ENCODE measurements around the gene ADGRG3.
A peak's percentile ranks its signal among the peaks of the same experiment; 100 is the strongest.

Gene ADGRG3

DNA sequence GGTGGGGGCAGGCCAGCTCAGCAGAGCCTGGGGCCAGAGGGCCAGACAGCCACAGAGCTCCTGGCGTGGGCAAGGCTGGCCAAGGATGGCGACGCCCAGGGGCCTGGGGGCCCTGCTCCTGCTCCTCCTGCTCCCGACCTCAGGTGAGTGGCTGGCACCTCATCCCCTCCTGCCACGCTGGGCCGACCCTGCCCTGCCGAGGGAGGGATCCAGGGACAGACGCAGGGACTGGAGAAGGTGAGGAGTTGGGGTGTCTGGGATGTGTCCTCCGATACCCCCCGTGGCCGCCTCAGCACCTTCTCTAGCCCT is at the start of gene ADGRG3:
Gene ADGRG3 (plus strand): TSS at position 44 of the 309 bp plus-strand sequence. CDS start 42 bp downstream, at position 86.
- DNase-seq (ENCODE audit: low read depth): no peak

DNA sequence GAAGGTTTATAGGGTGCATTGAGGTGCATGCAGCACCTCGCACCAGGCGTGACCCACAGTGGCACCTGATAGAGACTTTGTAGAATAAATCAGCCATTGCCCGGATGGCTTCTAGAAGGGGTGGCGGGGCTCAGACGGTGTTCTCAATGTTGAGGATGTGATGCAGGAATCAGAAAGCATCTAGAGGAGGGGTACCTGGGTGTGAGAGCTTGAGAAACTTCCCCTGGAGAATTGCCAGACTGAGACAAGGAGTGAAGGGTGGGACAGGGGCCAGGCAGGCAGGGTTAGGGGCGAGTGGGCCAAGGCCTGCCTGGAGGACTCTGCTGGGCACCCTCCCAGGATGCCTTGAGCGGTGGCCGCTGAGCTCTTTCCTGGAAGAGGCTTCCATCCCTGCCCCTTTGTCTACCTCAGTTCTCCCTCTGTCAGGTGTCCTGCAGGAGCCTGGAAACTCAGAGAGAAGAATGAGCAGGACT is 48.9 kb upstream of the ADGRG3 start:
- no peak for DNase-seq (ENCODE audit: low read depth)

DNA sequence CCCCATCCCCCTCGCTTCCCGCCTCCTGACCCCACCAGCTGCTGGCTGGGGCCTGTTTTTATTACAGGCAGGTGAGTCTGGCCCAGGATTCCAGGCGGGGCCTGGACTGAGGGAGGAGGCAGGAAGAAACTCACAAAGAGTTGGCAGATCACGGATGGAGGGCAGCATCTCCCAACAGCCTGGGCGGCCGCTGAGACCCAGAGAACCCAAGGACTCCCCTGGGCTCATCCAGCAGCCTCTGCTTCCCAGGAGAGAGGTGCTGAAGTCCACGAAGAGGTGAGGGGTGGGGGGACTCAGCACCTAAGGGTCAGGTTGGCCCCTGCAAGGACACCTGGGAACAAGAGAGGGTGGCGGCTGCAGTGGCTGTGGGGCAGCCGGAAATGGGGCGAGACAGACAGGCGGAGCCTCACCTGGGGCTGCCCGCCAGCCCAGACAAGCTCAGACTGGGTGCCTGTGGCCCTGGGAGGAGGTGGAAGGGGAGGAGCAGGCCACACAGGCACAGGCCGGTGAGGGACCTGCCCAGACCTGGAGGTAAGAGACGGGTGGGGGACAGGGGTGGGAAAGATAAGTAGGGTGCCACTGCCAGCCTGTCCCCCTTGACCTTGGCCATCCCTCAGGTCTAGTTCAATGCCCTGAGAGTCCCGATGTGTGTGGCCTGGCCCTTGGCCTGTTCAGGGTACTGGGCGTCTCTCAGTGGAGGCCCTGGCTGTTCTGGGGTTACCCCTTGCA is 48.3 kb upstream of the ADGRG3 start:
- no peak for DNase-seq (ENCODE audit: low read depth)

DNA sequence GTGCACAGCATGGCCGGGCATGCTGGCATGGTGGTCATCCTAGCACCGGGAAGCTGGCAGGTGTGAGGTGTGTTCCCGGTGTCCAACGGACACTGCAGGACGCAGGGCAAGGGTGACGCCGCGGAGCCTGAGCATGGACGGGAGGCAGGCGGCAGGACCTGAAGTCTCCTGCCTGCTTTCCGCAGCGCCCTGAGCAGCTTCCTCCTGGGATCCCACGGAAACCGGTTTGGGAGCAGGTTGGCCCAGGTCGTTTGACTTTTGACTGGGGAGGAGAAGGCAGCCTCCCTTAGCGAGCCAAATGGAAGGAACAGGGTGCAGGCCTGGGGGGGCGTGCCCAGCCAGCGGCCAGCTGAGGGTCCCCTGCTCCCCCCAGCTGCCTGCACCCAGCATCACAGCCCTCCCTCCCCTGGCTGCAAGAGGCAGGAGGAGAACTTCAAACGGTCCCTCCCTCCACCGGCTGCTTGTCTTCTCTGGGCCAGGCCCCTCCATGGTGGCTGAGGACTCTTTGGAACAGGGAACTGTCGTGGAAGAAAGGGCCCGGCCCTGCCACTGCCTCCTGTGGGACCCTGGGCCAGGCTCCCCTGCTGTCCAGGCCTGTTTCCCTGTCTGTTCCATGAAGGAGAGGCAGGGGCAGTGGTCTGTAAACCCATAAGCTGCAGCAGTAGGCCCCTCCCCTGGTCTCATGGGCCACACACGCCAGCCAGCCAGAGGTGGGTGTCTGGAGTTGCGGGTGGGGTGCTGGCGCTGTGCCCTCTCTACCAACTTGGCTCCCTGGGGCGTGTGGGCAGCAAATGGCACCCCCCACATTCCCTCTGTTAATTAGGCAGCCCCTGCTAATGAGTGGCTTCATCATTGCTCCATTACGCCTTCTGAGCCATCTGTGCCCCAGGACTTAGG is 47.5 kb upstream of the ADGRG3 start:
- no peak for DNase-seq (ENCODE audit: low read depth)

DNA sequence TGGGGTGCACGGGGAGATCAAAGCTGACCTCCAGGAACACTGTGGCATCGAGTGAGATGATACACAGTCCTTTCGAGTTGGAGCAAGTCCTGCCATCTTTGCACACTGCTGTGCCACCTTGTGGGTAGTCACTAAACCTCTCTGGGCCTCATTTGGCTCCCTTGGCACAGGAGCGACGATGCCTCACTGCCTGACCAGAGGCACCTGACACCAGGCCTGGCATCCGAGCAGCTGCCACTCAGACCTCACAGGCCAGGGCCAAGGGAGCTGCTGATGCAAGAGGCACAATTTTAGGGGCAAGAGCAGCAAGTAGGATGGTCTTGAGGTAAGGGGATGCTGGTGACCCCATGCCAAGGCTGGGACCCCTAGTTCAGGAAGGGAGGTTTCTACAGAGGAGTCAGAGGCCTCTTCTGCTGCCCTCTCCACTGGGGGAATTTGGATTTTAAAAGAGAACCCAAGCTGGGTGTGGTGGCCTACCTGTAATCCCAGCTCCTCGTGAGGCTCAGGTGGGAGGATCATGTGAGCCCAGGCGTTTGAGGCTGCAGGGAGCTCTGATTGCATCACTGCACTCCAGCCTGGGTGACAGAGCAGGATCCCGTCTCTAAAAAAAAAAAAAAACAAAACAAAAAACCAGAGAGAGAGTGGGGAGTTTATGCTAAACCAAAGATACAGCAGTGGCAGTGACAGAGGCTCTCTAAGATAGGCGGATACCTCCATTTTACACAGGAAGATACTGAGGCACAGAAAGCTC is 46.4 kb upstream of the ADGRG3 start:
- DNase-seq (ENCODE audit: low read depth): no peak

- DNase-seq (ENCODE audit: low read depth): no peak
These were observed 45.5 kb upstream of the ADGRG3 start for GRCh38 chr16:57622361-57623250.

DNA sequence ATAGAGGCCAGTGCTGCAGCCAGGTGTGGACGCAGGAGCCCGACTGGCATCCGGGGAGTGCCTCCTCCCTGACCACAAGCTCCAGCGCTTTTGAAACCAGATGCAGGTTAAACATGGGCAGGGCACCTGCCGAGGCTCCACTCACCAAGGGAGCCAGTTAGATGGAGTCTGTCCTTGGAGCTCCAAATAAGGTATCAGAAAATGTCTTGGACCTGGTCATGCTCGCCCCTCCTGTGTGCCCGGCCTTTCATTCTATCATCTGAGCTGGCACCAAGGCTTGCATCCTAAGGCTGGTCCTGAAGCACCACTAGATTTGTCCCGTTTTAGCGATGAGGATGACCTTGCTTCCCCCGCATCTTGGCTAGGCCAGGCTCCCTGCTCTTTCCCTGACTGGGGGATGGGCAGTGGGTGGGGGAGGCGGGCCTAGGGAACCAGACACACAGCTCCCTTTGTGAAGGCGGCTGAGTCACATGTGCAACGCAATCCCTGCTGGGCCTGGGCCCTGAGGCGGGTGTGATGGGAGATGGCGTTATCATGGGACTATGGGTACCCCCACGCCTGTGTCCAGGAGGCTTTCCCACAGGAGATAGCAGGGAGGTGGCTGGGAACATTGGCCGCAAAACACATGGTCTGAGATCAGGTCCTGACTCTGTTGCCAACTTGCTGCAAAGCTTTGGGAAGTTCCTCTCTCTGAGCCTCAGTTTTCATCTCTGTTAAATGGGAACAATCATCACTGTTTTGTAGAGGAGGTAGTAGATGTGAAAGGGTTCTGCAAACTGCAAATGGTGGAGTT is 44.7 kb upstream of the ADGRG3 start:
- DNase-seq (ENCODE audit: low read depth): no peak

DNA sequence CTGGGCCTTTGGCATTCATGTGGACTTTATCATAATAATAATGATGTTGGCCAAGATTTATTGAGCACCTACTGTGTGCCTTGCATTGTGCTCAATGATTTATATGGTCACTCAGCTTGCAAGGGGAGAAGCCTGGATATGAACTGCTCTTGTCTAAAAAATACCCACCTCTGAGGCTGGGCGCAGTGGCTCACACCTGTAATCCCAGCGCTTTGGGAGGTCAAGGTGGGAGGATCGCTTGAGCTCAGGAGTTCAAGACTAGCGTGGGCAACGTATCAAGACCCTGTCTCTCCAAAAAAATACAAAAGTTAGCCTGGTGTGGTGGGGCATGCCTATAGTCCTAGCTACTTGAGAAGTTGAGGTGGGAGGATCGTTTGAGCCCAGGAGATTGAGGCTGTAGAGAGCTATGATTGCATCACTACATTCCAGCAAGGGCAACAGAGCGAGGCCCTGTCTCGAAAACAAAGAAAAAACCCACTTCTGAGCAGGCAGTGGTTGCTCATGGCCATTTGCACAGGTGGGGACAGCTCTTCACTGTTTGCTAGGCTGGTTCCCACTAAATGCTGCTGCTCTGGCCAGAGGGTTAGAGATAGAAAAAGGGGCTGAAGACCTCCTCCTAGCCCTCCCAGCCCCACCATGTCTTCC is 43.9 kb upstream of the ADGRG3 start:
- DNase-seq (ENCODE audit: low read depth): no peak

- DNase-seq (ENCODE audit: low read depth): no peak
These were observed 43.2 kb upstream of the ADGRG3 start for GRCh38 chr16:57624806-57625500.

- no peak for DNase-seq (ENCODE audit: low read depth)
These were observed 41.5 kb upstream of the ADGRG3 start for GRCh38 chr16:57626420-57627170.

- peak; percentile 67 for DNase-seq (ENCODE audit: low read depth)
These were observed 40.8 kb upstream of the ADGRG3 start for GRCh38 chr16:57627184-57627871.

GRCh38 chr16:57628008-57628781 is 39.9 kb upstream of the ADGRG3 start, which contains the start of gene ADGRG1:
Gene ADGRG1, plus strand, starts transcription at chr16:57628630. Its CDS starts 21,658 bp downstream, at chr16:57650288.
- DNase-seq (ENCODE audit: low read depth): peak; percentile 95

- no peak for DNase-seq (ENCODE audit: low read depth)
These were observed 39.3 kb upstream of the ADGRG3 start for GRCh38 chr16:57628783-57629293.

GRCh38 chr16:57629516-57630406 is 38.3 kb upstream of the ADGRG3 start:
- DNase-seq (ENCODE audit: low read depth): no peak

- no peak for DNase-seq (ENCODE audit: low read depth)
These were observed 37.7 kb upstream of the ADGRG3 start for GRCh38 chr16:57630407-57630797.

Data from stromal cell of bone marrow (primary cell).